ENCODE results near the gene REG1A. TPM values are rescaled to one million over a fixed set of nuclear protein-coding genes. Genes with fewer than 3 reads are reported as not detected.

Gene REG1A
- total RNA-seq, 2 experiments from 2014 or later, result not detected

GRCh38 chr2:79103214-79103613 lies 17.1 kb upstream of the REG1A start:
- peaks cover 7% of the 10 kb centered on the region for H3K9me3 Mint-ChIP-seq
- CTCF ChIA-PET, result no interaction called here
- H3K36me3 Mint-ChIP-seq (ENCODE audit: low read depth), result no peaks in the 10 kb centered on the region
- no peaks in the 10 kb centered on the region for H3K4me1 Mint-ChIP-seq
- POLR2A ChIA-PET, result no interaction called here
- no peaks in the 10 kb centered on the region for H3K27me3 Mint-ChIP-seq
- no peak for DNase-seq
- H3K27ac Mint-ChIP-seq, result no peak overlapping the region
- H3K4me3 Mint-ChIP-seq, result no peak overlapping the region

DNA sequence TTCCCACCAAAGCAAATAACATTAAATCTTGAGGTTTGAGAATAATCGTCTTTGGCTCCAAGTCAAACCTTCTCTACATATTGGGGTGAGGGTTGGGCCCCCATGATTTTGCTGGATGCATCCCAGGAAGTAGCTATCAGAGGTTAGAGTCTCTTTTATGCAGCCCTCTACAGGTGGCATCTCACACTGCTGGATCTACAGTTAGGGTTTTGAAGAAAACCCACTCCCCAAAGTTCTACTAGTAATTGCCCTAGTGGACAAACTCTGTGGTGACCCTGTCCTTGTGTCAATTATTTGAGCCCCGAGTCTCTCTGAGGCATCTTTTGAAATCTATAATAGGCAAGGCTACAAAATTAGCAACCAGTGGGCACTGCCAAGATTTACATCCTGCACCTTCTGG lies 15.0 kb upstream of the REG1A start:
- DNase-seq, result no peak
- Mint-ChIP-seq H3K9me3 (peaks cover 7% of the 10 kb centered on the region), H3K4me3 (no peak overlapping the region), H3K4me1 (no peaks in the 10 kb centered on the region), H3K36me3 (ENCODE audit: low read depth) (no peaks in the 10 kb centered on the region), H3K27me3 (no peaks in the 10 kb centered on the region), H3K27ac (no peak overlapping the region)
- ChIA-PET POLR2A (no interaction called here), CTCF (no interaction called here)

DNA sequence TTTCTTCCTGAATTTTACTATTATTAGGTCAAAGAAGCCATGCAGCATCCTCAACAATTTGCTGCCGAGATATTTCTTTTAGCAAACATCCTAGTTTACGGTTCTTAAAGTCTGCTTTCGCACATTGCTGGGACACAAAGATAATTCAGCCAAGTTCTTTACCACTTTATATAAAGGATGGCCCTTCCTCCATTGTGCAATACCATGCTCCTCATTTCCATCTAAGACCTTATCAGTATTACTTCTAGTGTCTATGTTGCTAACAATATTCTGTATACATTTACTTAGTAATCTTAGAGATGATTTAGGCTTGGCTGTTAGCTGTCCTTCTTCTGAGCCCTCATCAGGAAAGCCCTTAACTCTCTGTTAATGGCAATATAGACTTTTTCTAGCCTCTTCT lies 8.0 kb upstream of the REG1A start:
- POLR2A ChIA-PET, result no interaction called here
- CTCF ChIA-PET, result no interaction called here
- H3K4me1 Mint-ChIP-seq, result no peaks in the 10 kb centered on the region

GRCh38 chr2:79114797-79115494 lies 5.3 kb upstream of the REG1A start:
- H3K4me1 Mint-ChIP-seq, result no peaks in the 10 kb centered on the region
- no peak overlapping the region for H3K27ac Mint-ChIP-seq
- DNase-seq, result no peak
- H3K36me3 Mint-ChIP-seq (ENCODE audit: low read depth), result no peaks in the 10 kb centered on the region
- CTCF ChIA-PET, result no interaction called here
- POLR2A ChIA-PET, result no interaction called here
- H3K4me3 Mint-ChIP-seq, result no peak overlapping the region
- H3K9me3 Mint-ChIP-seq, result peaks cover 6% of the 10 kb centered on the region
- H3K27me3 Mint-ChIP-seq, result no peaks in the 10 kb centered on the region

More for the DNA sequence above, 8.0 kb upstream of the REG1A start:
- no peak overlapping the region for H3K27ac Mint-ChIP-seq
- H3K36me3 Mint-ChIP-seq (ENCODE audit: low read depth), result no peaks in the 10 kb centered on the region
- peaks cover 6% of the 10 kb centered on the region for H3K9me3 Mint-ChIP-seq
- no peak overlapping the region for H3K4me3 Mint-ChIP-seq
- H3K27me3 Mint-ChIP-seq, result no peaks in the 10 kb centered on the region
- no peak for DNase-seq

- ChIA-PET POLR2A (no interaction called here), CTCF (interaction anchor here (0.7 kb wide), 1 partner anchor 610 kb away, joined by 4 read pairs; no protein-coding TSS in a partner anchor)
- DNase-seq, result no peak
- Mint-ChIP-seq H3K36me3 (ENCODE audit: low read depth) (no peaks in the 10 kb centered on the region), H3K27ac (no peak overlapping the region), H3K9me3 (no peaks in the 10 kb centered on the region), H3K4me1 (no peaks in the 10 kb centered on the region), H3K4me3 (no peak overlapping the region), H3K27me3 (no peaks in the 10 kb centered on the region)
Measured at GRCh38 chr2:79116997-79117928, 3.0 kb upstream of the REG1A start.

GRCh38 chr2:79122676-79123075 lies 2.4 kb downstream of the REG1A start:
- no peak for DNase-seq
- Mint-ChIP-seq H3K9me3 (no peaks in the 10 kb centered on the region), H3K36me3 (ENCODE audit: low read depth) (no peaks in the 10 kb centered on the region), H3K27ac (no peak overlapping the region), H3K27me3 (no peaks in the 10 kb centered on the region), H3K4me1 (no peaks in the 10 kb centered on the region), H3K4me3 (no peak overlapping the region)
- ChIA-PET CTCF (no interaction called here), POLR2A (no interaction called here)

- H3K9me3 Mint-ChIP-seq, result no peaks in the 10 kb centered on the region
Measured at GRCh38 chr2:79124907-79125720, 4.8 kb downstream of the REG1A start.

GRCh38 chr2:79125721-79125985 lies 5.4 kb downstream of the REG1A start:
- Mint-ChIP-seq H3K27ac (no peak overlapping the region), H3K27me3 (no peaks in the 10 kb centered on the region), H3K36me3 (ENCODE audit: low read depth) (no peaks in the 10 kb centered on the region), H3K4me1 (no peaks in the 10 kb centered on the region), H3K9me3 (no peaks in the 10 kb centered on the region), H3K4me3 (no peak overlapping the region)
- ChIA-PET CTCF (no interaction called here), POLR2A (no interaction called here)
- DNase-seq, result no peak

More at GRCh38 chr2:79124907-79125720, 4.8 kb downstream of the REG1A start:
- POLR2A ChIA-PET, result no interaction called here
- DNase-seq, result no peak
- H3K27ac Mint-ChIP-seq, result no peak overlapping the region
- H3K36me3 Mint-ChIP-seq (ENCODE audit: low read depth), result no peaks in the 10 kb centered on the region
- H3K4me1 Mint-ChIP-seq, result no peaks in the 10 kb centered on the region
- H3K27me3 Mint-ChIP-seq, result no peaks in the 10 kb centered on the region
- no peak overlapping the region for H3K4me3 Mint-ChIP-seq
- CTCF ChIA-PET, result no interaction called here

DNA sequence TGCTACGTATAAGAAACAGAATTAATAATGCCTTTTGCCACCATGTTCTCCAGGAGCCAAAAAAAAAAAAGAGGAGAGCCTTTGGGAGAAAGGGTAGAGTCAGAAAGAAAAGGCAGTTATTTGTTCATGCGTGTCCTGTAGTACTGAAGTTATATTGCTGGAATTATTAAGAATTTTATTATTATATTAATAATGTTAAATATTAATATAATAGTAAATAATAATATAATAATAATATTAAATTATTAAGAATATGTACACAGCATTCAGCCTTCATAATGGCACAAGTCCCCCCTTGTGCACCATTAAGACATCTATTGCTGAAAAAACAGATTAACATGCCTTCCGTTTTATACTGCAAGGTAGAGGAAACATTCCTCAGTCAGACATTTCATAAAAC lies 8.1 kb downstream of the REG1A start:
- Mint-ChIP-seq H3K27ac (no peak overlapping the region), H3K27me3 (no peaks in the 10 kb centered on the region), H3K4me1 (no peaks in the 10 kb centered on the region), H3K36me3 (ENCODE audit: low read depth) (no peaks in the 10 kb centered on the region), H3K9me3 (no peaks in the 10 kb centered on the region), H3K4me3 (no peak overlapping the region)
- CTCF ChIA-PET, result no interaction called here
- no peak for DNase-seq
- POLR2A ChIA-PET, result no interaction called here

DNA sequence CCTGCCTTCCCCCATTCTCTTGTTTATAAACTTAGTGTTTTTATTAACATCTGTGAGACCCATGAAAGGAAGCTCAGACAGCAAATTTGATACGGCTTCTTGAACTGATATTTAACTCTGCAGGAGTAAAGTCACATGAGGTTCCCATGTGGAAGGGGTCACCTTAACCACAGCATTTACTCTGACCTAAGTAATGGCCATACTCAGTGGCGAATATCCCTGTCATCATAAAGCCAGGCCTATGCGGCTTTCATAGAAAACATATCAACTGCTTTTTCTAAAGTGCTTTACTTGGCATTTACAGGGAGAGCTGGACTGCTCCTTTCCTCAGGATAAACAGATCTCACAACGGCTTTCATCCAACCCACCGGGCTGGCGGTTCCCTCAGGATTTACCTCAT lies 9.0 kb downstream of the REG1A start:
- Mint-ChIP-seq H3K4me1 (no peaks in the 10 kb centered on the region), H3K27me3 (no peaks in the 10 kb centered on the region), H3K36me3 (ENCODE audit: low read depth) (no peaks in the 10 kb centered on the region), H3K9me3 (no peaks in the 10 kb centered on the region), H3K4me3 (no peak overlapping the region), H3K27ac (no peak overlapping the region)
- no peak for DNase-seq
- ChIA-PET POLR2A (no interaction called here), CTCF (no interaction called here)

GRCh38 chr2:79129804-79130203 lies 9.5 kb downstream of the REG1A start:
- ChIA-PET POLR2A (no interaction called here), CTCF (no interaction called here)
- no peaks in the 10 kb centered on the region for H3K9me3 Mint-ChIP-seq
- H3K4me3 Mint-ChIP-seq, result no peak overlapping the region
- no peaks in the 10 kb centered on the region for H3K36me3 Mint-ChIP-seq (ENCODE audit: low read depth)
- H3K4me1 Mint-ChIP-seq, result no peaks in the 10 kb centered on the region
- no peak for DNase-seq
- H3K27ac Mint-ChIP-seq, result no peak overlapping the region
- no peaks in the 10 kb centered on the region for H3K27me3 Mint-ChIP-seq

DNA sequence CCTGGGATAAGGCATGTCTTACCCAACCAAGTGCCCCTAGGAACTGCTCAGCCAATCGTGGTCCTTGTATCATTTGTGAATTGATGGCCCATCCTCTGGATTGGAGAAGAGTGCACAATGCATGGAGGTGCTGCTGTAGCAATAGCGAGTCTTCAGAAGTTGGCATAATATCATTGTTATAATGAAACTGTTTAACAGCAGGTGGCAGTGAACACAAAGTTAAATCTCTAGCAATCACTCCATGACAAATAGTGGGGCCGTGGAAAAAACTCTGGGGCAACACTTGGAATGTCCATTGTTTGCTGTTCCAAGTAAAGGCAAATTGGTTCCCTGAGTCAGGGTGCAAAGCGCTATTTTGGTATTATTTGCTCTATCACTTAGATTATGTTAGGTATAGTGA lies 11.4 kb downstream of the REG1A start:
- CTCF ChIA-PET, result no interaction called here
- Mint-ChIP-seq H3K4me1 (no peaks in the 10 kb centered on the region), H3K4me3 (no peak overlapping the region), H3K9me3 (peaks cover under 1% of the 10 kb centered on the region), H3K27ac (no peak overlapping the region), H3K36me3 (ENCODE audit: low read depth) (no peaks in the 10 kb centered on the region), H3K27me3 (no peaks in the 10 kb centered on the region)
- DNase-seq, result no peak
- POLR2A ChIA-PET, result no interaction called here

- no peaks in the 10 kb centered on the region for H3K27me3 Mint-ChIP-seq
- H3K9me3 Mint-ChIP-seq, result peaks cover 3% of the 10 kb centered on the region
- H3K27ac Mint-ChIP-seq, result no peak overlapping the region
- no peaks in the 10 kb centered on the region for H3K36me3 Mint-ChIP-seq (ENCODE audit: low read depth)
- CTCF ChIA-PET, result no interaction called here
- H3K4me3 Mint-ChIP-seq, result no peak overlapping the region
- H3K4me1 Mint-ChIP-seq, result no peaks in the 10 kb centered on the region
- no peak for DNase-seq
- POLR2A ChIA-PET, result no interaction called here
Measured at GRCh38 chr2:79138385-79138784, 18.1 kb downstream of the REG1A start.
